Progenitor cell of endocrine pancreas (in vitro differentiated cells): ENCODE results near the gene RGS3. TPM values are rescaled to one million over a fixed set of nuclear protein-coding genes. Genes with fewer than 3 reads are reported as not detected.

ENCODE experiments used
- DNase-seq: peaks from one replicate; pipeline ENCODE4 v3.0.0; 2021; ENCODE audit warnings: low spot score; ENCODE audit not compliant: unreplicated experiment
- H3K27ac Mint-ChIP-seq: 2 replicates; pipeline ENCODE4 v1.8.0; 2021; ENCODE audit warnings: mild to moderate bottlenecking, moderate library complexity, mixed read lengths
- H3K27me3 Mint-ChIP-seq: 2 replicates; pipeline ENCODE4 v1.8.0; 2021; ENCODE audit warnings: mixed read lengths
- H3K36me3 Mint-ChIP-seq: 2 replicates; pipeline ENCODE4 v1.8.0; 2022; ENCODE audit warnings: mixed read lengths; ENCODE audit not compliant: insufficient read depth
- H3K4me1 Mint-ChIP-seq: 2 replicates; pipeline ENCODE4 v1.8.0; 2021; ENCODE audit warnings: low read depth, mixed read lengths
- H3K4me3 Mint-ChIP-seq: 2 replicates; pipeline ENCODE4 v1.8.0; 2021; ENCODE audit warnings: low read depth, mild to moderate bottlenecking, moderate library complexity, mixed read lengths
- H3K9me3 Mint-ChIP-seq: 2 replicates; pipeline ENCODE4 v1.8.0; 2021; ENCODE audit warnings: low read depth, mixed read lengths
- total RNA-seq: library from RNA; stranded (reverse); gene quantifications from 2 replicates; pipeline ENCODE4 v1.2.1, GENCODE V29; 2021
- TF ChIP-seq, protein P1 (sequence below): fragments of 200-600 bp; sonication (generic); IDR thresholded peaks from one replicate; pipeline ENCODE4 v1.5.0; 2021; ENCODE audit warnings: antibody characterized with exemption, mild to moderate bottlenecking; ENCODE audit not compliant: unreplicated experiment

RGS3 gene
- total RNA-seq, 1 donor from 2014 or later: 39.3 TPM

DNA sequence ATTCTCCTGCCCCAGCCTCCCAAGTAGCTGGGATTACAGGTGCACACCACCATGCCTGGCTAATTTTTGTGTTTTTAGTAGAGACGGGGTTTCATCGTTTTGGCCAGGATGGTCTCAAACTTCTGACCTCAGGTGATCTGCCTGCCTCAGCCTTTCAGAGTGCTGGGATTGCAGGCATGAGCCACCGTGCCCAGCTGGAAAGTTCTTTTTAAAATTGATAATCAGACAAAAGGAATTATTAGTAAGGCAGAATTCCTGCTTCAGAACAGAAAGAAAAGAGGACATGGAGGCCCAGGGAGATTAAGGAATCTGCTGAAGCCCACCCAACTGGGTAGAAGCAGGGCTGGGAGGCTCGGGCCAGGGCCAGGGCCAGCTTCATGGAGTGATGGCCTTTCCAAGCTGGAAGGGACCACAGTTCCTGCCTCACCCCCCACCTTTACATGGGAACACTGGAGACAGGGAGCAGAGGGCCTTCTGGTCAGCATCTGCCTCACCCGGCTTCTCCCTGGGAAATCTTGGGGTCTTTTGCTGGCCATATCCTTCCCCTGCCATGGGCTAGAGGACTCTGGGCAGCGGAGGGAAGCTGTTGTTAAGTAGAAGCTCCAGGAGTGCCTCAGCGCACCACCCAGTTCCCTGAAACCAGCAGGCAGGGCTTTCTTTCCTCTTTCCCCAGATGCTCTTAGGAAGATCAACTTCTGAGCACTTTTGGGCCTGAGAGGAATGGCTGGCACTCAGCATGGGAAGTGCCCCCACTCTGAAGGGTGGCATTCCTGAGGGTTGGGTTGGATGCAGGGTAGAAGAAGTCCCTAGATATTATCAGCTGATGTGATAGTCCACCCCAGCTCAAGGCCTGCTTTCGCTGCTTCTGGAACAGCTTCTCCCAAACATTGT is 70.1 kb downstream of the RGS3 start:
- TF ChIP-seq, protein P1, sequence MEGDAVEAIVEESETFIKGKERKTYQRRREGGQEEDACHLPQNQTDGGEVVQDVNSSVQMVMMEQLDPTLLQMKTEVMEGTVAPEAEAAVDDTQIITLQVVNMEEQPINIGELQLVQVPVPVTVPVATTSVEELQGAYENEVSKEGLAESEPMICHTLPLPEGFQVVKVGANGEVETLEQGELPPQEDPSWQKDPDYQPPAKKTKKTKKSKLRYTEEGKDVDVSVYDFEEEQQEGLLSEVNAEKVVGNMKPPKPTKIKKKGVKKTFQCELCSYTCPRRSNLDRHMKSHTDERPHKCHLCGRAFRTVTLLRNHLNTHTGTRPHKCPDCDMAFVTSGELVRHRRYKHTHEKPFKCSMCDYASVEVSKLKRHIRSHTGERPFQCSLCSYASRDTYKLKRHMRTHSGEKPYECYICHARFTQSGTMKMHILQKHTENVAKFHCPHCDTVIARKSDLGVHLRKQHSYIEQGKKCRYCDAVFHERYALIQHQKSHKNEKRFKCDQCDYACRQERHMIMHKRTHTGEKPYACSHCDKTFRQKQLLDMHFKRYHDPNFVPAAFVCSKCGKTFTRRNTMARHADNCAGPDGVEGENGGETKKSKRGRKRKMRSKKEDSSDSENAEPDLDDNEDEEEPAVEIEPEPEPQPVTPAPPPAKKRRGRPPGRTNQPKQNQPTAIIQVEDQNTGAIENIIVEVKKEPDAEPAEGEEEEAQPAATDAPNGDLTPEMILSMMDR: no peak
- H3K36me3 Mint-ChIP-seq: peaks cover 3% of the 10 kb centered on the region
- no peak overlapping the region for H3K27ac Mint-ChIP-seq
- no peaks in the 10 kb centered on the region for H3K27me3 Mint-ChIP-seq
- peaks cover 15% of the 10 kb centered on the region for H3K4me1 Mint-ChIP-seq
- no peak overlapping the region for H3K4me3 Mint-ChIP-seq
- DNase-seq: no peak
- no peaks in the 10 kb centered on the region for H3K9me3 Mint-ChIP-seq

DNA sequence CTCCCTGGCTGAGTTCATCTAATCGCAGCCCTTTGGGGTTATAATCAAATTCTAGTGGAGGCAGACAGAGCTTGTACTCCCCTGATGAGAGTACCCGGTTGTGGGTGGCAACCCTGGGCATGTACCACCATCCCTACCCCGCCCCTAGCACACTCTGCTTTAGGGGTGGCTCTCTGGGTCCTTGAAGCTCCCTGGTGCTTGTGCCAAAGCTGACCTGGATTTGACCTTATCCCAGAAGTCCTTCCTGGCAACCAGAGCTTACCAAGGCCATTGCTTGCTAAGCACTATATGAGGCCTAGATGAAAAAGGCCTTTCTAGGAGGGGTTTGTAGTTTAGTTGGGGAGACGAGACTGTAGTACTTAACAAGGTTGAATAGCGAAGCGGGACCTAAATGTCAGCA is 72.2 kb downstream of the RGS3 start:
- peaks cover 2% of the 10 kb centered on the region for H3K4me1 Mint-ChIP-seq

DNA sequence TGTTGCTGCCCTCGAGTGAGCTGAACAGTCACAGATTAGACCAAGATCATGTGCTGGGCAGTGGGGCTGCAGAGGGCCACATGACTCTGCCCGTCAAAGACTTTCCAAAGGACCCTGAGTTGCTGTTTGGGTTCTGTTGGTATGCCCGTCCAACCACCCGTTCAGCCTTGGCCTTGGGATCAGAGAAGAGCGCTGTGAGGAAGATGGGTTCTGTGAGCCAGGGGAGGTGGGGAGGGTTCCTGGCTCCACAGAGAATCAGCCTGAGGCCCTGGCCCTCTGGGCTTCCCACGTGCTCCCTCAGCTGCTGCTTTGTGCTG is 72.6 kb downstream of the RGS3 start:
- Mint-ChIP-seq H3K27ac (no peak overlapping the region), H3K4me3 (no peak overlapping the region), H3K9me3 (no peaks in the 10 kb centered on the region), H3K4me1 (peaks cover 2% of the 10 kb centered on the region), H3K27me3 (no peaks in the 10 kb centered on the region), H3K36me3 (peaks cover 1% of the 10 kb centered on the region)
- TF ChIP-seq, protein P1: no peak
- DNase-seq: no peak

More for the DNA sequence above, 72.2 kb downstream of the RGS3 start:
- Mint-ChIP-seq H3K36me3 (peaks cover 1% of the 10 kb centered on the region), H3K9me3 (no peaks in the 10 kb centered on the region), H3K27me3 (no peaks in the 10 kb centered on the region), H3K4me3 (no peak overlapping the region), H3K27ac (no peak overlapping the region)
- DNase-seq: no peak
- TF ChIP-seq, protein P1: no peak

DNA sequence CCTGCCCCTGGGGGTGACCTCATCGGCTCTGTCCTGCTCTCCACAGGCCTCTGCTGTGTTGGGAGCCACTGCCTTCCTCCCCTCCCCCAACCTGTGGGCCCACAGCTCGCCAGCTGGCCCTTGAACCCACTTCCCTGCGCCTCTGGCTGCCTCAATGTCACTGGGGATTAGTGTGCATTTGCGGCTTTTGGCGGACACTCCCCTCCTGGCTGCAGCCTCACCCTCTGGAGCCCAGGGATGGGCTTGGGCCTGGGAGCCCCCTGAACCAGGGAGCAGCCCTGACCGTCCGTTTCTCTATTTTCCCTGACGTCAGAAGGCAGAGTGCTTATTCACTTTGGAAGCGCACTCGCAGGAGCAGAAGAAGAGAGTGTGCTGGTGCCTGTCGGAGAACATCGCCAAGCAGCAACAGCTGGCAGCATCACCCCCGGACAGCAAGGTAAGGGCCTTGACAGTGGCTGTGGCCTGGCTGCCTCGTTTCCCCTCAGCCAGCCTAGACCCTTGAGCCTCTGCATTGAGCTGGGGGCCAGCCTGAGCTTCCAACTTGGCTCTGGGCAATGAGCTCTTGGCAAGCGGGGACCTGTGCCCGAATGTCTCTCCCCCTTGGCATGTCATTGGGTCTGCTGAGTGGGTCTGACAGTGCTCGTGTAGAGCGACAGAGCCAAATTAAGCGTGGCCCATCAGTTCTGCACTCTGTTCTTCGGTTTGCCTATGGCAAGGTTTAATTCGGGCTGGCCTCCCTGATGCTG is 73.1 kb downstream of the RGS3 start:
- no peak overlapping the region for H3K27ac Mint-ChIP-seq

DNA sequence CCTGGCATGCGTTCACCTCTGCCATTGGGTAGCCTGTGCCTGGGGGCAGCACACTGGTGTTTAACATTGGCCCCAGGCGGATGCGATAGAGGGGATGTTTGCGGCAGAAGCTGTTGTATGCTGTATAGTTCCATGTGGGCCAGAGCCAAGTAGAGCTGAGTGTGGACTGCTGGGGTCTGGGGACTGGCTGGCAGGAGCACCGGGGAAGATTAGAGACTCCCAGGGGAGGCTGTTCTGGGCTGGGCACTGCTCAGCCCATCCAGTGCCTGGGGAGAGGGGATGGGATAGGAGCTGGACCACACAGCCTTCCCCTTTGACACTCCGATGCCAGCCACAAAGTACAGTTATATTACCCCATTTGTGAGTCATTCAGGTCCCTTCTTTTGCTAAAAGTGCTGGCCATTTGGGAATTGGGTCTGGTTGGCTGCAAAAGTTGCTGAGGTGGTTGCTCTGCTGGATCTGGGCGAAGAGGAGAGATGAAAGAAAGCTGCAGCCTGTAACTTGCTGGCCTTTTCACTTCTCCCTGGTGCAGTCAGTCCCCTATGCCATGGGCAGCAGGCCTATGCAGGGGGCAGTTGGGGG is 73.8 kb downstream of the RGS3 start:
- H3K4me1 Mint-ChIP-seq: peaks cover 3% of the 10 kb centered on the region

More for the DNA sequence above, 73.1 kb downstream of the RGS3 start:
- TF ChIP-seq, protein P1: no peak
- no peak for DNase-seq
- no peak overlapping the region for H3K4me3 Mint-ChIP-seq
- H3K9me3 Mint-ChIP-seq: no peaks in the 10 kb centered on the region
- H3K27me3 Mint-ChIP-seq: no peaks in the 10 kb centered on the region
- peaks cover 3% of the 10 kb centered on the region for H3K4me1 Mint-ChIP-seq
- H3K36me3 Mint-ChIP-seq: peaks cover 1% of the 10 kb centered on the region

More for the DNA sequence above, 73.8 kb downstream of the RGS3 start:
- Mint-ChIP-seq H3K4me3 (no peak overlapping the region), H3K27ac (no peak overlapping the region), H3K9me3 (no peaks in the 10 kb centered on the region), H3K36me3 (peaks cover 3% of the 10 kb centered on the region), H3K27me3 (no peaks in the 10 kb centered on the region)
- TF ChIP-seq, protein P1: no peak
- no peak for DNase-seq
